Liver (tissue), 9 donors: ENCODE data around the gene IL1RAPL2. TPM values are rescaled to one million over a fixed set of nuclear protein-coding genes. Genes with fewer than 3 reads are reported as not detected.

Source experiments
- DNase-seq: peaks from one replicate; pipeline ENCODE4 v3.0.0-alpha.2; 2017; ENCODE audit warnings: low spot score
- H3K27ac ChIP-seq, 2 donors: one replicate each; pipeline ENCODE4 v1.7.0; 2013; ENCODE audit warnings: inconsistent platforms in 2 of 2, low read length in 2 of 2, control low read depth in 1 of 2, low read depth in 1 of 2, mild to moderate bottlenecking in 1 of 2
- H3K27me3 ChIP-seq, 4 donors: one replicate each; pipeline versions ENCODE4 v1.6.1 to v1.7.0; 2013; ENCODE audit warnings: low read length in 3 of 4, inconsistent platforms in 1 of 4, mild to moderate bottlenecking in 1 of 4, moderate library complexity in 1 of 4; ENCODE audit not compliant: control insufficient read depth in 4 of 4, insufficient read depth in 4 of 4
- H3K36me3 ChIP-seq, 4 donors: one replicate each; pipeline versions ENCODE4 v1.6.1 to v1.7.0; 2013; ENCODE audit warnings: low read length in 3 of 4, mild to moderate bottlenecking in 3 of 4, low read depth in 1 of 4, moderate library complexity in 1 of 4; ENCODE audit not compliant: control insufficient read depth in 4 of 4, insufficient read depth in 3 of 4
- H3K4me1 ChIP-seq, 4 donors: one replicate each; pipeline versions ENCODE4 v1.6.1 to v1.7.0; 2013; ENCODE audit warnings: low read length in 3 of 4, mild to moderate bottlenecking in 3 of 4, moderate library complexity in 1 of 4; ENCODE audit not compliant: control insufficient read depth in 4 of 4, insufficient read depth in 4 of 4
- H3K4me3 ChIP-seq, 3 donors: one replicate each; pipeline versions ENCODE4 v1.6.1 to v1.7.0; 2013; ENCODE audit warnings: low read length in 3 of 3, control low read depth in 1 of 3, low read depth in 1 of 3, mild to moderate bottlenecking in 1 of 3
- H3K9ac ChIP-seq, 2 donors: one replicate each; pipeline ENCODE4 v1.7.0; 2013; ENCODE audit warnings: low read length in 2 of 2, mild to moderate bottlenecking in 2 of 2, moderate library complexity in 2 of 2, control low read depth in 1 of 2, low read depth in 1 of 2
- H3K9me3 ChIP-seq, 4 donors: one replicate each; pipeline versions ENCODE4 v1.6.1 to v1.7.0; 2013; ENCODE audit warnings: low read length in 3 of 4; ENCODE audit not compliant: control insufficient read depth in 4 of 4
- ATF3 ChIP-seq: IDR thresholded peaks from 2 replicates; pipeline ENCODE4 v1.6.1; 2016; ENCODE audit warnings: antibody characterized with exemption
- FOXA1 ChIP-seq: IDR thresholded peaks from 2 replicates; pipeline ENCODE4 v1.6.1; 2016; ENCODE audit warnings: antibody characterized with exemption
- FOXA2 ChIP-seq: IDR thresholded peaks from 2 replicates; pipeline ENCODE4 v1.6.1; 2016; ENCODE audit warnings: antibody characterized with exemption
- GABPA ChIP-seq, 2 donors: IDR thresholded peaks in 1 of 2; conservative IDR thresholded peaks in 1 of 2; 2 replicates each; pipeline ENCODE4 v1.6.1; 2016; ENCODE audit warnings: antibody characterized with exemption in 2 of 2, mild to moderate bottlenecking in 1 of 2, moderate library complexity in 1 of 2
- HNF4A ChIP-seq, 2 donors: conservative IDR thresholded peaks; 2 replicates each; pipeline ENCODE4 v1.6.1; 2016; ENCODE audit warnings: antibody characterized with exemption in 2 of 2, mild to moderate bottlenecking in 2 of 2
- HNF4G ChIP-seq: IDR thresholded peaks from 2 replicates; pipeline ENCODE4 v1.6.1; 2016; ENCODE audit warnings: antibody characterized with exemption
- MAX ChIP-seq: IDR thresholded peaks from 2 replicates; pipeline ENCODE4 v1.6.1; 2016; ENCODE audit warnings: antibody characterized with exemption
- NR2F2 ChIP-seq: IDR thresholded peaks from 2 replicates; pipeline ENCODE4 v1.6.1; 2016; ENCODE audit warnings: antibody characterized with exemption
- RAD21 ChIP-seq, 2 donors: IDR thresholded peaks; 2 replicates each; pipeline ENCODE4 v1.6.1; 2016; ENCODE audit warnings: antibody characterized with exemption in 2 of 2, mild to moderate bottlenecking in 2 of 2
- REST ChIP-seq: IDR thresholded peaks from 2 replicates; pipeline ENCODE4 v1.6.1; 2016; ENCODE audit warnings: antibody characterized with exemption, mild to moderate bottlenecking
- RXRA ChIP-seq, 2 donors: IDR thresholded peaks; 2 replicates each; pipeline ENCODE4 v1.6.1; 2017 to 2018; ENCODE audit warnings: antibody characterized with exemption in 2 of 2, mild to moderate bottlenecking in 1 of 2
- SP1 ChIP-seq: IDR thresholded peaks from 2 replicates; pipeline ENCODE4 v1.6.1; 2018; ENCODE audit warnings: antibody characterized with exemption, mild to moderate bottlenecking
- TAF1 ChIP-seq: conservative IDR thresholded peaks from 2 replicates; pipeline ENCODE4 v1.6.1; 2016; ENCODE audit warnings: antibody characterized with exemption, mild to moderate bottlenecking
- YY1 ChIP-seq: IDR thresholded peaks from 2 replicates; pipeline ENCODE4 v1.6.1; 2016; ENCODE audit warnings: antibody characterized with exemption, mild to moderate bottlenecking
- WGBS: extraction: QIAGEN DNeasy Blood & Tissue Kit; methylation state at CpG from one replicate; pipeline ENCODE4 v1.1.7; 2013; 5-methylcytosine and 5-hydroxymethylcytosine counted together
- polyA plus RNA-seq, 2 donors: library from polyadenylated mRNA; stranded (reverse) in 1 of 2; unstranded in 1 of 2; fragments of 200-250 nt in 1 of 2; fragments of >200 nt in 1 of 2; fragmentation: Nextera tagmentation in 1 of 2; extraction: Ambion mirVana in 1 of 2; gene quantifications; one replicate each; pipeline versions ENCODE4 v1.2.1 to v1.2.3, GENCODE V29; 2013 to 2015
- total RNA-seq, 2 donors: library from RNA; depleted of rRNA; stranded (reverse); fragments of >200 nt; gene quantifications; one replicate each; pipeline ENCODE4 v1.2.3, GENCODE V29; 2014
- TF ChIP-seq, protein P1 (sequence below): IDR thresholded peaks from 2 replicates; pipeline ENCODE4 v1.6.1; 2016; ENCODE audit warnings: antibody characterized with exemption
- donor health status: healthy.
- donor health status: healthy.
- donor health status: healthy.
- donor health status: healthy.
- donor health status: healthy.

The IL1RAPL2 gene
- total and polyA plus RNA-seq, 4 donors = 0.20 to 1.6 (median 0.91) TPM

GRCh38 chrX:105550043-105550663 lies 984.2 kb downstream of the IL1RAPL2 start:
- WGBS = 82% methylated on average over 3 of the region's 3 CpGs
- no peak for DNase-seq
- H3K4me1 ChIP-seq = no peaks in the 10 kb centered on the region
- H3K9me3 ChIP-seq = no peaks in the 10 kb centered on the region
- no peak overlapping the region for H3K9ac ChIP-seq
- no peaks in the 10 kb centered on the region for H3K36me3 ChIP-seq
- H3K27me3 ChIP-seq = no peaks in the 10 kb centered on the region
- H3K27ac ChIP-seq = no peak overlapping the region
- no peak overlapping the region for H3K4me3 ChIP-seq
- no peak for TF ChIP-seq RAD21 (IDR thresholded peaks at IDR 0.05)
- TF ChIP-seq RXRA (IDR thresholded peaks at IDR 0.05) = no peak
- TF ChIP-seq NR2F2 = no peak
- TF ChIP-seq REST = no peak
- TF ChIP-seq MAX = no peak
- TF ChIP-seq GABPA (IDR thresholded peaks at IDR 0.05 in 1 of 2, conservative IDR thresholded peaks at IDR 0.05 in 1 of 2) = no peak
- no peak for TF ChIP-seq TAF1
- TF ChIP-seq HNF4A (conservative IDR thresholded peaks at IDR 0.05) = no peak
- no peak for TF ChIP-seq SP1
- no peak for TF ChIP-seq YY1
- TF ChIP-seq, protein P1, sequence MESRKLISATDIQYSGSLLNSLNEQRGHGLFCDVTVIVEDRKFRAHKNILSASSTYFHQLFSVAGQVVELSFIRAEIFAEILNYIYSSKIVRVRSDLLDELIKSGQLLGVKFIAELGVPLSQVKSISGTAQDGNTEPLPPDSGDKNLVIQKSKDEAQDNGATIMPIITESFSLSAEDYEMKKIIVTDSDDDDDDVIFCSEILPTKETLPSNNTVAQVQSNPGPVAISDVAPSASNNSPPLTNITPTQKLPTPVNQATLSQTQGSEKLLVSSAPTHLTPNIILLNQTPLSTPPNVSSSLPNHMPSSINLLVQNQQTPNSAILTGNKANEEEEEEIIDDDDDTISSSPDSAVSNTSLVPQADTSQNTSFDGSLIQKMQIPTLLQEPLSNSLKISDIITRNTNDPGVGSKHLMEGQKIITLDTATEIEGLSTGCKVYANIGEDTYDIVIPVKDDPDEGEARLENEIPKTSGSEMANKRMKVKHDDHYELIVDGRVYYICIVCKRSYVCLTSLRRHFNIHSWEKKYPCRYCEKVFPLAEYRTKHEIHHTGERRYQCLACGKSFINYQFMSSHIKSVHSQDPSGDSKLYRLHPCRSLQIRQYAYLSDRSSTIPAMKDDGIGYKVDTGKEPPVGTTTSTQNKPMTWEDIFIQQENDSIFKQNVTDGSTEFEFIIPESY = no peak
- TF ChIP-seq FOXA2 = no peak
- TF ChIP-seq FOXA1 = no peak
- TF ChIP-seq HNF4G = no peak

- no peak overlapping the region for H3K9ac ChIP-seq
- no peaks in the 10 kb centered on the region for H3K4me1 ChIP-seq
- TF ChIP-seq FOXA2 = no peak
- no peak for TF ChIP-seq MAX
- TF ChIP-seq SP1 = no peak
- TF ChIP-seq FOXA1 = no peak
- TF ChIP-seq ATF3 = no peak
- TF ChIP-seq GABPA (IDR thresholded peaks at IDR 0.05 in 1 of 2, conservative IDR thresholded peaks at IDR 0.05 in 1 of 2) = no peak
- no peaks in the 10 kb centered on the region for H3K9me3 ChIP-seq
- no peaks in the 10 kb centered on the region for H3K27me3 ChIP-seq
- WGBS = 95% methylated on average over 5 of the region's 5 CpGs
- no peaks in the 10 kb centered on the region for H3K36me3 ChIP-seq
- H3K4me3 ChIP-seq = no peak overlapping the region
- no peak for DNase-seq
- no peak overlapping the region for H3K27ac ChIP-seq
Observed at GRCh38 chrX:105552395-105552794, 986.4 kb downstream of the IL1RAPL2 start.
